ENCODE results near the gene ABCD1.

DNA sequence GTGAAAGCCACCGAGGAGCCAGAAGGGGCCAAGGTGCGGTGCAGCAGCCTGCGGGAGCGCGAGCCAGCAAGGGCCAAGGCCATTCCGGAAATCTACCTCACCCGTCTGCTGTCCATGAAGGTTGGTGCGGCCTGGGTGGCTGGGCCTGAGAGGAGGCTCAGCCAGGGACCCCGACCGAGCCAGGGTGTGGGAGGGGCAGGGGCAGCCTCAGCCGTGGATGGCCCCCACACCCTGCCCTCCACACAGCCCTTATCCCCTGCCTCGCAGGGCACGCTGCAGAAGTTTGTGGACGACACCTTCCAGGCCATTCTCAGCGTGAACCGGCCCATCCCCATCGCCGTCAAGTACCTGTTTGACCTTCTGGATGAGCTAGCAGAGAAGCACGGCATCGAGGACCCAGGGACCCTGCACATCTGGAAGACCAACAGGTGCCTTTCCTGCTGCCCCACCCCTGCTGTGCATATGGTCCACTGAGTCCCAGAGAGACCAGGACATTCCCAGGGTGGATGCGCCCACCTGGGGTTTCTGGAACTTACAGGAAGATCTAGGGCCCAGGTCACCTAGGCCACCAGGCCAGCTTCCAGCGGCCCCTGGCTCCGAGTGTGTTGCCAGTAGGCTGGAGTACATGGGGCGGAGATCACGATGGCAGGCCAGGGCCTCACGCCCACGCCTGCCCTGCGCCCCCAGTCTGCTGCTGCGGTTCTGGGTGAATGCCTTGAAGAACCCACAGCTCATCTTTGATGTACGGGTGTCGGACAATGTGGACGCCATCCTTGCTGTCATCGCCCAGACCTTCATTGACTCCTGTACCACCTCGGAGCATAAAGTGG, 52.8 kb downstream of the ABCD1 start:
- TF ChIP-seq, protein P1, sequence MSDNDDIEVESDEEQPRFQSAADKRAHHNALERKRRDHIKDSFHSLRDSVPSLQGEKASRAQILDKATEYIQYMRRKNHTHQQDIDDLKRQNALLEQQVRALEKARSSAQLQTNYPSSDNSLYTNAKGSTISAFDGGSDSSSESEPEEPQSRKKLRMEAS (IDR thresholded peaks at IDR 0.05): no peak
- TF ChIP-seq, protein P2, sequence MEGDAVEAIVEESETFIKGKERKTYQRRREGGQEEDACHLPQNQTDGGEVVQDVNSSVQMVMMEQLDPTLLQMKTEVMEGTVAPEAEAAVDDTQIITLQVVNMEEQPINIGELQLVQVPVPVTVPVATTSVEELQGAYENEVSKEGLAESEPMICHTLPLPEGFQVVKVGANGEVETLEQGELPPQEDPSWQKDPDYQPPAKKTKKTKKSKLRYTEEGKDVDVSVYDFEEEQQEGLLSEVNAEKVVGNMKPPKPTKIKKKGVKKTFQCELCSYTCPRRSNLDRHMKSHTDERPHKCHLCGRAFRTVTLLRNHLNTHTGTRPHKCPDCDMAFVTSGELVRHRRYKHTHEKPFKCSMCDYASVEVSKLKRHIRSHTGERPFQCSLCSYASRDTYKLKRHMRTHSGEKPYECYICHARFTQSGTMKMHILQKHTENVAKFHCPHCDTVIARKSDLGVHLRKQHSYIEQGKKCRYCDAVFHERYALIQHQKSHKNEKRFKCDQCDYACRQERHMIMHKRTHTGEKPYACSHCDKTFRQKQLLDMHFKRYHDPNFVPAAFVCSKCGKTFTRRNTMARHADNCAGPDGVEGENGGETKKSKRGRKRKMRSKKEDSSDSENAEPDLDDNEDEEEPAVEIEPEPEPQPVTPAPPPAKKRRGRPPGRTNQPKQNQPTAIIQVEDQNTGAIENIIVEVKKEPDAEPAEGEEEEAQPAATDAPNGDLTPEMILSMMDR (IDR thresholded peaks at IDR 0.05; ENCODE audit: low read depth, low read length, missing input control): no peak
- TF ChIP-seq EGR1 (IDR thresholded peaks at IDR 0.05; ENCODE audit: low read depth in 2 of 2) (no peak), GABPA (IDR thresholded peaks at IDR 0.05 in 1 of 2, conservative IDR thresholded peaks at IDR 0.05 in 1 of 2) (no peak), JUND (IDR thresholded peaks at IDR 0.05) (no peak), YY1 (IDR thresholded peaks at IDR 0.05) (no peak), RXRA (IDR thresholded peaks at IDR 0.05) (no peak), SP1 (IDR thresholded peaks at IDR 0.05) (no peak)
- TF ChIP-seq, protein P3, sequence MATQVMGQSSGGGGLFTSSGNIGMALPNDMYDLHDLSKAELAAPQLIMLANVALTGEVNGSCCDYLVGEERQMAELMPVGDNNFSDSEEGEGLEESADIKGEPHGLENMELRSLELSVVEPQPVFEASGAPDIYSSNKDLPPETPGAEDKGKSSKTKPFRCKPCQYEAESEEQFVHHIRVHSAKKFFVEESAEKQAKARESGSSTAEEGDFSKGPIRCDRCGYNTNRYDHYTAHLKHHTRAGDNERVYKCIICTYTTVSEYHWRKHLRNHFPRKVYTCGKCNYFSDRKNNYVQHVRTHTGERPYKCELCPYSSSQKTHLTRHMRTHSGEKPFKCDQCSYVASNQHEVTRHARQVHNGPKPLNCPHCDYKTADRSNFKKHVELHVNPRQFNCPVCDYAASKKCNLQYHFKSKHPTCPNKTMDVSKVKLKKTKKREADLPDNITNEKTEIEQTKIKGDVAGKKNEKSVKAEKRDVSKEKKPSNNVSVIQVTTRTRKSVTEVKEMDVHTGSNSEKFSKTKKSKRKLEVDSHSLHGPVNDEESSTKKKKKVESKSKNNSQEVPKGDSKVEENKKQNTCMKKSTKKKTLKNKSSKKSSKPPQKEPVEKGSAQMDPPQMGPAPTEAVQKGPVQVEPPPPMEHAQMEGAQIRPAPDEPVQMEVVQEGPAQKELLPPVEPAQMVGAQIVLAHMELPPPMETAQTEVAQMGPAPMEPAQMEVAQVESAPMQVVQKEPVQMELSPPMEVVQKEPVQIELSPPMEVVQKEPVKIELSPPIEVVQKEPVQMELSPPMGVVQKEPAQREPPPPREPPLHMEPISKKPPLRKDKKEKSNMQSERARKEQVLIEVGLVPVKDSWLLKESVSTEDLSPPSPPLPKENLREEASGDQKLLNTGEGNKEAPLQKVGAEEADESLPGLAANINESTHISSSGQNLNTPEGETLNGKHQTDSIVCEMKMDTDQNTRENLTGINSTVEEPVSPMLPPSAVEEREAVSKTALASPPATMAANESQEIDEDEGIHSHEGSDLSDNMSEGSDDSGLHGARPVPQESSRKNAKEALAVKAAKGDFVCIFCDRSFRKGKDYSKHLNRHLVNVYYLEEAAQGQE (IDR thresholded peaks at IDR 0.05): no peak

All from liver (tissue), 3 donors.